BJ (cell line): Measurements from ENCODE around the gene DDX19B. TPM values are rescaled to one million over a fixed set of nuclear protein-coding genes. Genes with fewer than 3 reads are reported as not detected.

Experiments
- CTCF ChIA-PET: fragments of 350-600 bp; formaldehyde crosslinking; extraction: SDS; loops from one replicate; lab custom pipeline; 2021; ENCODE audit warnings: antibody characterized with exemption, inconsistent platforms; lab: Yijun Ruan, JAX
- POLR2A ChIA-PET: fragments of 300-600 bp; sonication (Branson Sonifier 250); formaldehyde crosslinking; extraction: SDS; loops from one replicate; lab custom pipeline; 2021; ENCODE audit warnings: antibody characterized with exemption; lab: Charles Lee
- DNase-seq: peaks from one replicate; pipeline ENCODE4 v3.0.0-alpha.2; 2011; ENCODE audit warnings: low read depth
- H3K27me3 ChIP-seq: 2 replicates; pipeline ENCODE4 v1.6.0; 2011; ENCODE audit warnings: low read length; ENCODE audit not compliant: control insufficient read depth, insufficient read depth
- H3K36me3 ChIP-seq: 2 replicates; pipeline ENCODE4 v1.5.1; 2011; ENCODE audit warnings: low read length; ENCODE audit not compliant: control insufficient read depth, insufficient read depth
- H3K4me3 ChIP-seq: 2 replicates; pipeline ENCODE4 v1.5.1; 2011; ENCODE audit warnings: low read depth, mild to moderate bottlenecking, control low read depth, low read length
- CTCF ChIP-seq: IDR thresholded peaks from 2 replicates; pipeline ENCODE4 v1.5.1; 2011; ENCODE audit warnings: low read depth, mild to moderate bottlenecking, control low read depth, inconsistent platforms, low read length, moderate library complexity; ENCODE audit not compliant: insufficient read depth
- polyA plus RNA-seq: library from polyadenylated mRNA; depleted of rRNA; stranded (reverse); fragments of >200 nt; gene quantifications from 2 replicates; pipeline ENCODE4 v1.2.3, GENCODE V29; 2011

Gene DDX19B
- polyA plus RNA-seq, 1 experiment: 55.9 TPM

GRCh38 chr16:70372921-70373728 is 74.1 kb downstream of the DDX19B start:
- CTCF ChIA-PET: interaction anchor here (0.9 to 2.2 kb wide), 3 partner anchors 8 to 281 kb away, joined by 3 to 11 read pairs (median 3); no protein-coding TSS in a partner anchor
- H3K27me3 ChIP-seq: no peaks in the 10 kb centered on the region
- no peak overlapping the region for H3K4me3 ChIP-seq
- TF ChIP-seq CTCF: no peak
- DNase-seq: no peak
- peaks cover 13% of the 10 kb centered on the region for H3K36me3 ChIP-seq
- POLR2A ChIA-PET: interaction anchor here (1.1 kb wide), 1 partner anchor 8 kb away, joined by 4 read pairs; no protein-coding TSS in a partner anchor

- Histone ChIP-seq H3K36me3 (peaks cover 13% of the 10 kb centered on the region), H3K4me3 (no peak overlapping the region), H3K27me3 (no peaks in the 10 kb centered on the region)
- no peak for DNase-seq
- ChIA-PET POLR2A (no interaction called here), CTCF (interaction anchor here (0.9 kb wide), 1 partner anchor 97 kb away, joined by 3 read pairs; no protein-coding TSS in a partner anchor)
- TF ChIP-seq CTCF: no peak
Measured at GRCh38 chr16:70374213-70374612, 75.2 kb downstream of the DDX19B start.

GRCh38 chr16:70375636-70376611 is 76.9 kb downstream of the DDX19B start:
- ChIA-PET POLR2A (no interaction called here), CTCF (interaction anchor here (1.0 to 1.1 kb wide), 2 partner anchors 114 to 394 kb away, joined by 3 read pairs; no protein-coding TSS in a partner anchor)
- TF ChIP-seq CTCF: no peak
- Histone ChIP-seq H3K27me3 (no peaks in the 10 kb centered on the region), H3K4me3 (no peak overlapping the region), H3K36me3 (peaks cover 13% of the 10 kb centered on the region)
- DNase-seq: no peak

- H3K27me3 ChIP-seq: no peaks in the 10 kb centered on the region
- POLR2A ChIA-PET: no interaction called here
- CTCF ChIA-PET: no interaction called here
- TF ChIP-seq CTCF: no peak
- H3K36me3 ChIP-seq: peaks cover 5% of the 10 kb centered on the region
- no peak for DNase-seq
- no peak overlapping the region for H3K4me3 ChIP-seq
Measured at GRCh38 chr16:70377782-70378181, 78.8 kb downstream of the DDX19B start.
